GM19452 (cell line): ENCODE measurements around the gene OCA2.
"Not testable (repeated sequence)": the region's sequence is repeated elsewhere in the genome, so short reads cannot be mapped to it uniquely, and the experiment has no call there.

Source experiments
- ATAC-seq: cut with Tn5 transposase; IDR thresholded peaks from one replicate; pipeline ENCODE4 v1.9.1; 2021; ENCODE audit not compliant: unreplicated experiment

OCA2 gene

GRCh38 chr15:28098766-28099554 lies at the start of gene OCA2:
TSS of gene OCA2 (minus strand) at chr15:28099315. CDS start at chr15:28081874, 17,441 bp downstream.
- ATAC-seq: no peak

DNA sequence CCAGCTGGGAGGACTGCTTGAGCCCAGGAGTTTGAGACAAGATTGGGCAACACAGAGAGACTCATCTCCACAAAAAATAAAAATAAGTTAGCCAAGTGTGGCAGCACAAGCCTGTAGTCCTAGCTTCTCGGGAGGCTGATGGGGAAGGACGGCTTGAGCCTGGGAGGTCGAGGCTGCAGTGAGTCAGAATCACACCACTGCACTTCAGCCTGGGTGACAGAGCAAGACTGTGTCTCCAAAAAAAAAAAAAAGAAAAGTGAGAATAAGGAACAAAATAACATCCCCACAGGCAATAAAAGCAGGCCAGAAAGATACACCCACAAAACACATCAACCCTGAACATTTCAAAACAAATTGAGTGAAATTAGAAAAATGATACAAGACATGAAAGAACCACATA lies 48.7 kb upstream of the OCA2 start:
- ATAC-seq: no peak

GRCh38 chr15:28145419-28145818 lies 46.3 kb upstream of the OCA2 start:
- not testable (repeated sequence) for ATAC-seq

DNA sequence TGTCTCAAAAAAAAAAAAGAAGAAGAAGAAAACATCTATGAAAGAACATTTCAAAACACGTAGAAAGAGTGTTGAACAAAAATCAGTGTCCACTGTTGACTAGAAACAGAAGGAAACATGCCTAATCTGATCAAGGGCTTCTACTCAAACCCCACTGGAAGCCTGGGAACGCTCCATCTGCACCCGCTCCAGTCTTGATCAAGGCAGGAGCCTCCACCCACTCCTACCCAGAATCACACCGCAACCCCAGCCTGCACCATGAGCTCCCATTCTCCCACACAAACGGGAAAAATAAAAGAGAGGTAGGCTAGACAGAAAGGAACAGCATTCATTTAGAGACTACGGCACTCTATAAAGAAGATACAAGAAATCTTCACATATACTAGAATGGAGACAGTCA lies 40.9 kb upstream of the OCA2 start:
- ATAC-seq: no peak

DNA sequence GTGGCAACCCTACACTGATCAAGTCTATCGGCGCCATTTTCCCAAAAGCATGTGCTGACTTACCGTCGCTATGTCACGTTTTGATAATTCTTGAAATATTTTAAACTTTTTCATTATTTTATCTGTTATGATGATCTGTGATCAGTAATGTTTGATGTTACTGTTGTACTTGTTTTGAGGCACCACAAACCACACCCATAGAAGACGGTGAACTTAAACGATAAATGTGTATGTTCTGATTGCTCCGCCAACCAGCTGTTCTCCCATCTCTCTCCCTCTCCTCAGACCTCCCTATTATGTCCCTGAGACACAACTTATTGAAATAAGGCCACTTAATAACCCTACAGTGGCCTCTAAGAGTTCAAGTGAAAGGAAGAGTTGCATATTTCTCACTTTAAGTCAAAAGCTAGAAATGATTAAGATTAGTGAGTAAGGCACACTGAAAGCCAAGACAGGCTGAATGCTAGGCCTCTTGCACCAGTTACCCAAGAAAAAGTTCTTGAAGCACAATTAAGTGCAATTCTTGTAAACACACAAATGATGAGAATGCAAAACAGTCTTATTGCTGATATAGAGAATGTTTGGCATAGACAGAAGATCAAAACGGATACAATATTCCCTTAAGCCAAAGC lies 38.4 kb upstream of the OCA2 start:
- ATAC-seq: not testable (repeated sequence)

- peak; percentile 100 for ATAC-seq
These were observed 37.3 kb upstream of the OCA2 start for GRCh38 chr15:28136236-28136904.

DNA sequence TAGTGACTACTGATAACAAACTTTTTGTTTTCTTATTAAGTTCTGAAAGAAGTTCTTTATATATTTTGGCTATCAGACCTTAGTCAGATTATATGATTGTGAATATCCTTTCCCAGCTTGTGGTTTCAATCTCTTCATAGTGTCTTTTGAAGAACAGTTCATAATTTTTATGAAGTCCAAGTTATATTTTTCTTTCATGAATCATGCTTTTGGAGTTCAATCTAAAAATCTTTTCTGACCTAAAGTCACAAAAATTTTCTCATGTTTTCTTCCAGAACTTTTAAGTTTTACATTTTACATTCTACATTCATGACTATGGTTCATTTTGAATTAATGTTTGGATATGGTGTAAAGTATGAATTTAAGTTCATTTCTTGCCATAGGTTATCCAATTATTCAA lies 34.2 kb upstream of the OCA2 start:
- ATAC-seq: no peak

DNA sequence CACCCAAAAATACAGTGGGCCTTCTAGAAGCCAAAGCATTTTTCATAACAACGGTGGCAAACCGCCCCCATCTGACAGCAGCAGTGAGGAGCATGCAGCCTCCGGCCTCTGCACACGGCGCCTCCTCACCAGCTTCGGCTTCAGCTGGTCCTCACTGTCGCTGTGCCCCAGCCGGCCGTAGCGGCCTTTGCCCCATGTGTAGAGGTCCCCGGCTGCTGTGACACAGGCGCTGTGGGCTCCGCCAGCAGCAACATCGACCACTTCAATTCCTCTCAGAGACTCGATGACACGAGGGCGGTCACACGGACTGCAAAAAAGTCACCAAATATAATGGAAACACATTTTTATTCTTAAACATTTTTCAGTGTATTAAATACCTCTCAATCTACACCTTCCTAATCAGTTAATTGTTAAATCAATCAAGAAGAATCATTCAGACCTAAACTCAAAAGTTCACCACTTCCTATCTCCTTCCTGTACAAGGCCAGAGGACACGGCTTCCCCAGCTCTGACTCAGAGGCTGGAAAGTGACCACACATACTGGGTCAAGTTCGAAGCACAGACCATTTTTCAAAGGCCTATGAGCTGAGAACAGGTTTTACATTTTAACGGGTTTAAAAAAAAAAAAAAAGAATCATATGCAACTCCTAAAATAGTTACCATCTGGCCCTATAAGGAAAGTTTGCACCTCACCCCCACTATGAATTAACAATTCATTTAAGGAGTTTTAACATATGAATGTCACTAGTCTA lies 33.6 kb upstream of the OCA2 start:
- no peak for ATAC-seq

- ATAC-seq: no peak
These were observed 32.8 kb upstream of the OCA2 start for GRCh38 chr15:28131946-28132345.

DNA sequence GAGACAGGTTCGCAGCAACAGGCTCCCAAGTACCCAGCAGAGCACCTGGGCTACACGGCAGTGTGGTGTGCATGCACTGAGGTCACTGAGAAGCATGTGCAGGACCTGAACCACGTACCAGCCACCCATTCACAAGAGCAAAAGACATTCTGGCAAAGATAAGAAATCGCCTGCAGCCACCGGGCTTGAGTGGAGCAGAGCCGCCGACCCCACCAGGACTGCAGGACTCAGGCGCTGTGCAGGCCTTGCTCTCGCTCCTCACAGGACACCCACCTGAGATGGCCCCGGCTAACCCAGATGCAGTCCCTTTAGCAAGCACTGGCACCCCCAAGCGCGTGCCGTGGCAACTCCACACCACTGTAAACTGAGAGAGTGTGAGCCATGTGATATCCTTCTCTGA lies 32.3 kb upstream of the OCA2 start:
- ATAC-seq: no peak

GRCh38 chr15:28130651-28131050 lies 31.5 kb upstream of the OCA2 start:
- ATAC-seq: no peak

- no peak for ATAC-seq
These were observed 30.2 kb upstream of the OCA2 start for GRCh38 chr15:28129231-28129848.

- ATAC-seq: no peak
These were observed 28.9 kb upstream of the OCA2 start for GRCh38 chr15:28128031-28128430.

GRCh38 chr15:28127036-28127435 lies 27.9 kb upstream of the OCA2 start:
- ATAC-seq: no peak

DNA sequence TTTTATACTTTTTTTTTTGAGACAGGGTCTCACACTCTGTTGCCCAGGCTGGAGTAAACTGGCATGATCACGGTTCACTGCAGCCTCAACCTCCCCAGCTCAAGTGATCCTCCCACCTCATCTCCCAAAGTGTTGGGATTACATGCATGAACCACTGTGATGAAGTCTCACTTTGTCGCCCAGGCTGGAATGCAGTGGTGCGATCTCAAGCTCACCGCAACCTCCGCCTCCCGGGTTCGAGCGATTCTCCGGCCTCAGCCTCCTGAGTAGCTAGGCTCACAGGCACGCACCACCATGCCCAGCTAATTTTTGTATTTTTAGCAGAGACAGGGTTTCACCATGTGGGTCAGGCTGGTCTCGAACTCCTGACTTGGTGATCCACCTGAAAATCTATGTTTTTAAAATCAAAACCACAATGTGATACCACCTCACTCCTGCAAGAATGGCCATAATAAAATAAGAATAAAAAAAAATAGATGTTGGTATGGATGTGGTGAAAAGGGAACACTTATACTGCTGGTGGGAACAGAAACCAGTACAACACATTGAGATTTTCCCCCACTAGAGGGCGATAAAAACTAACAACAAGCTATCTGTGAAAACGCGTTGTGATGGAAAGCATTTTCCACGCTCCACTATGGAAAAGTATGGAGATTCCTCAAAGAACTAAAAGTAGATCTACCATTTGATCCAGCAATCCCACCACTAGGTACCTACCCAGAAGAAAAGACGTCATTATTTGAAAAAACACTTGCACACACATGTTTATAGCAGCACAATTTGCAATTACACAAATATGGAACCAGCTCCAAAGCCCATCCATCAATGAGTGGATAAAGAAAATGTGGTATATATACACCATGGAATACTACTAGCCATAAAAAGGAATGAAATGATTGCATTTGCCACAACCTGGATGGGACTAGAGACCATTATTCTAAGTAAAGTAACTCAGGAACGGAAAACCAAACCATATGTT lies 26.8 kb upstream of the OCA2 start:
- no peak for ATAC-seq

GRCh38 chr15:28124841-28125240 lies 25.7 kb upstream of the OCA2 start:
- ATAC-seq: no peak

GRCh38 chr15:28123408-28124023 lies 24.4 kb upstream of the OCA2 start:
- ATAC-seq: peak; percentile 56

DNA sequence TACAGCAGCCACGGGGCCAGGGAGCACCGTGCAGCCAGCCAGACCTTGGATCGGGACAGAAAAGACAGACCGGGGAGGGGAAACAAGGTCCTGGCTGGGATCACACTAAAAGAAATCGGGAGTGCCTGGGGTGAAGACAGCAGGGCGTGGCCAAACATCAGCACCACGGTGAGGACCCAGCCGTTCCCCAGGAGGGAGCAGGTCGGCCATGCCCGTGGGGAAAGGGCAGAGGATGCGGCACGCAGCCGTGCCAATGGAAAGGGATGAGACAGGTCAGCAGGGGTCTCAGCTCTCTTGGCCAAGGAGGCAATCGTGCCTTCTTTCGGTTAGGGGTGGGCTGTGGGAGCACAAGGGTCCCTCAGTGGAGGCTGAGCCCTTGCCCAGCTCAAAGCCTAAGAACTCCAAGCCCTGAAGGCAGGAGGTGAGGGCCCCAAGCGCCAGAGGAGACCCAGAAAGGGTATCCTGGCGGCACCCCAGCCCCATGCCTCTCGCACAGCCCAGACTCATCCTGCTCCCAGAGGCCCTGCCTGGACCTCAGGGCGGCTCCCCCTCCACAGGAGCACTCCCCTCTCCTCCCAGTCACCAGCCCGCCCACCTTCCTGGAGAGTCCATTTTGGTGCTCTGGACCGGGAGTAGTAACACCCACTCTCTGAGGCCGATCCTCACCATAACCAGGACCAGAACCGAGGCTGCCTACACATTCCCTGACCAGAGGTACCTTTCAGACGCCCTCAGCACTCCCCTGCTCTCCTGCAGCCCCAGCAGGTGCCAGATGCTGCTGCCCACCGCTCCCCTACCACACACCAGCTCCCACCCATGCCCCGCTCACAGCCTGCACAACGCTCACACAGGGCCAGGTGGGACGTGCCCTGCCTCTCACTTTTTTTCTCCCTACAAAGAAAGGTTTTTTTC lies 23.2 kb upstream of the OCA2 start:
- ATAC-seq: no peak
